HEK293T (cell line): ENCODE results near the gene NME1.

Experiments
- CTBP1 ChIP-seq: fragments of 450-650 bp; IDR thresholded peaks from 2 replicates; pipeline ENCODE4 v1.6.1; 2016; ENCODE audit warnings: borderline replicate concordance
- FOXA1 ChIP-seq: fragments of 450-650 bp; IDR thresholded peaks from 2 replicates; pipeline ENCODE4 v1.6.1; 2016; ENCODE audit warnings: mild to moderate bottlenecking
- FOXM1 ChIP-seq: fragments of 450-650 bp; IDR thresholded peaks from 2 replicates; pipeline ENCODE4 v1.6.1; 2017; ENCODE audit warnings: mild to moderate bottlenecking, borderline replicate concordance
- SUZ12 ChIP-seq: fragments of 450-650 bp; IDR thresholded peaks from 2 replicates; pipeline ENCODE4 v1.6.1; 2016; ENCODE audit warnings: mild to moderate bottlenecking
- TARDBP ChIP-seq: fragments of 450-650 bp; IDR thresholded peaks from 2 replicates; pipeline ENCODE4 v1.6.1; 2016

DNA sequence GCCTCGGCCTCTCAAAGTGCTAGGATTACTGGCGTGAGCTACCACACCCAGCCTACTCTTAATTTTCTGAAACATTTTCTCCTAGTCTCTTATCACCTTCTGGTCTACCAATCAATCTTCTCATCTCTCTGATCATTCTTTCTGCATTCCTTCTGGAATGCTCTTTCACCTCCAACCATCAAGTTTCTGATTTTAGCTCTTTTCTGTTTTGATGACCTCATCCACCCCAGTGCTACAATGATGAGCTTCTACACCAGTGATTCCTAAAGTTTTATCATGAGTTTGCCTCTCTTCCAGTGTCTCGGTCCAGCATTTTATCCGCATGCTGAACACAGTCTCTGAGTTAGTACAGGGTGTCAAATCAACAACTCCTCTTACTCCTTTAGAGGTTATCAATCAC, 44.4 kb downstream of the NME1 start:
- TF ChIP-seq CTBP1 (no peak), SUZ12 (no peak), TARDBP (no peak), FOXA1 (no peak), FOXM1 (no peak)
